ENCODE results near the gene SIM2.

The SIM2 gene

DNA sequence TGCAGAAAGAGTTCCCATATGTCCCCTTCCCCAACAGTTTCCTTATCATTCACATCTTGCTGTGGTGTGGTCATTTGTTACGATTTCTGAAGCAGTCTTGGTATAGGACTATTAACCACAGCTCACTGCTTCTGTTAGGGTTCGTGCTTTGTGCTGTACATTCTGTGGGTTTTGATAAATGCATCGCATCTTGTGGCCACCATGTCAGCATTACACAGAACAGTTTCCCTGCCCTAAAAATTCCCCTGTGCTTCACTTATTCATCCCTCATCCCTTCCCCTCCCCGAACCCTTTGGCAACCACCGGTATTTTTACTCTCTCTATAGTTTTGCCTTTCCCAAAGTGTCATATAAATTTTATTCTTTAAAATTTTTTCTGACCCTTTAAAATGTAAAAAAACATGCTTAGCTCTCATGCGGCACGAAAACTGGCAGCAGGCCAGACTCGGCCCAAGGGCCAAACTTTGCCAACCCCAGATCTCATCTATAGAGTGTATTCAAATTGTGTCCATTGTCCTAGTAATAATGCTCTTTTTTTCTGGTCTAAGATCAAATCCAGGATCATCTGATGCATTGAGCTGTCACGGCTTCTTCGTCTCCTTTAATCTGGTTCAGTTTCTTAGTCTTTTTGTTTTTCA is 78.2 kb downstream of the SIM2 start:
- ATAC-seq (ENCODE audit: insufficient read depth, low read depth) (no peak), DNase-seq (no peak)
- H3K79me2 ChIP-seq (ENCODE audit: insufficient read depth, low read length): no peaks in the 10 kb centered on the region
- H4K20me1 ChIP-seq (ENCODE audit: insufficient read depth, low read length): no peaks in the 10 kb centered on the region
- H3K9ac ChIP-seq (ENCODE audit: low read depth, low read length): no peak overlapping the region
- H3K27me3 ChIP-seq (ENCODE audit: insufficient read depth, low read length, poor library complexity): no peaks in the 10 kb centered on the region
- H3K9me3 ChIP-seq (ENCODE audit: insufficient read depth, low read length, severe bottlenecking): no peaks in the 10 kb centered on the region
- H3K36me3 ChIP-seq (ENCODE audit: insufficient read depth, low read length): no peaks in the 10 kb centered on the region
- no peak overlapping the region for H3K4me2 ChIP-seq (ENCODE audit: insufficient read depth, low read length)
- TF ChIP-seq EZH2 (IDR thresholded peaks at IDR 0.05; ENCODE audit: borderline replicate concordance, low read depth, low read length, severe bottlenecking): no peak
- TF ChIP-seq, protein P1, sequence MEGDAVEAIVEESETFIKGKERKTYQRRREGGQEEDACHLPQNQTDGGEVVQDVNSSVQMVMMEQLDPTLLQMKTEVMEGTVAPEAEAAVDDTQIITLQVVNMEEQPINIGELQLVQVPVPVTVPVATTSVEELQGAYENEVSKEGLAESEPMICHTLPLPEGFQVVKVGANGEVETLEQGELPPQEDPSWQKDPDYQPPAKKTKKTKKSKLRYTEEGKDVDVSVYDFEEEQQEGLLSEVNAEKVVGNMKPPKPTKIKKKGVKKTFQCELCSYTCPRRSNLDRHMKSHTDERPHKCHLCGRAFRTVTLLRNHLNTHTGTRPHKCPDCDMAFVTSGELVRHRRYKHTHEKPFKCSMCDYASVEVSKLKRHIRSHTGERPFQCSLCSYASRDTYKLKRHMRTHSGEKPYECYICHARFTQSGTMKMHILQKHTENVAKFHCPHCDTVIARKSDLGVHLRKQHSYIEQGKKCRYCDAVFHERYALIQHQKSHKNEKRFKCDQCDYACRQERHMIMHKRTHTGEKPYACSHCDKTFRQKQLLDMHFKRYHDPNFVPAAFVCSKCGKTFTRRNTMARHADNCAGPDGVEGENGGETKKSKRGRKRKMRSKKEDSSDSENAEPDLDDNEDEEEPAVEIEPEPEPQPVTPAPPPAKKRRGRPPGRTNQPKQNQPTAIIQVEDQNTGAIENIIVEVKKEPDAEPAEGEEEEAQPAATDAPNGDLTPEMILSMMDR (IDR thresholded peaks at IDR 0.05; ENCODE audit: borderline replicate concordance, extremely low read depth, low read length, poor library complexity, severe bottlenecking): no peak
- H3K4me3 ChIP-seq (ENCODE audit: low read depth in 1 of 2, low read length in 2 of 2): no peak overlapping the region
- no peak overlapping the region for H3K27ac ChIP-seq (ENCODE audit: low read length)
- H3K4me1 ChIP-seq (ENCODE audit: insufficient read depth, low read length): no peaks in the 10 kb centered on the region
- H2AFZ ChIP-seq (ENCODE audit: low read depth, low read length): no peak overlapping the region

DNA sequence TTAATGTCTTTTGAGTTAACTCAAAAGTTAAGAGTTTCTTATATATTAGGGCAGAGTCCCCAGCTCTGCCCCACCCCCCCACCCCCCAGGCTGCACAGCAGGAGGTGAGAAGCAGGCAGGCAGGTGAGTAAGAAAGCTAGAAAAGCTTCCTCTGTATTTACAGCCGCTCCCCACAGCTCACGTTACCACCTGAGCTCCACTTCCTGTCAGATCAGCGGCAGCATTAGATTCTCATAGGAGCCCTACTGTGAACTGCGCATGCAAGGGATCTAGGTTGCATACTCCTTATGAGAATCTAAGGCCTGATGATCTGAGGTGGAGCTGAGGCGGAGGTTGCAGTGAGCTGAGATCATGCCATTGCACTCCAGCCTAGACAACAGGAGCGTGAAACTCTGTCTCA is 81.9 kb downstream of the SIM2 start:
- Histone ChIP-seq H3K9me3 (ENCODE audit: insufficient read depth, low read length, severe bottlenecking) (no peaks in the 10 kb centered on the region), H3K36me3 (ENCODE audit: insufficient read depth, low read length) (no peaks in the 10 kb centered on the region), H3K4me2 (ENCODE audit: insufficient read depth, low read length) (no peak overlapping the region), H3K79me2 (ENCODE audit: insufficient read depth, low read length) (no peaks in the 10 kb centered on the region), H3K4me1 (ENCODE audit: insufficient read depth, low read length) (no peaks in the 10 kb centered on the region), H3K27ac (ENCODE audit: low read length) (no peak overlapping the region), H3K9ac (ENCODE audit: low read depth, low read length) (no peak overlapping the region), H2AFZ (ENCODE audit: low read depth, low read length) (no peak overlapping the region), H4K20me1 (ENCODE audit: insufficient read depth, low read length) (no peaks in the 10 kb centered on the region), H3K27me3 (ENCODE audit: insufficient read depth, low read length, poor library complexity) (no peaks in the 10 kb centered on the region), H3K4me3 (ENCODE audit: low read depth in 1 of 2, low read length in 2 of 2) (no peak overlapping the region)
- no peak for DNase-seq
- ATAC-seq (ENCODE audit: insufficient read depth, low read depth): peak; percentile 33; the same call in 1 of the 3 replicates
- no peak for TF ChIP-seq EZH2 (IDR thresholded peaks at IDR 0.05; ENCODE audit: borderline replicate concordance, low read depth, low read length, severe bottlenecking)
- TF ChIP-seq, protein P1 (IDR thresholded peaks at IDR 0.05; ENCODE audit: borderline replicate concordance, extremely low read depth, low read length, poor library complexity, severe bottlenecking): no peak

DNA sequence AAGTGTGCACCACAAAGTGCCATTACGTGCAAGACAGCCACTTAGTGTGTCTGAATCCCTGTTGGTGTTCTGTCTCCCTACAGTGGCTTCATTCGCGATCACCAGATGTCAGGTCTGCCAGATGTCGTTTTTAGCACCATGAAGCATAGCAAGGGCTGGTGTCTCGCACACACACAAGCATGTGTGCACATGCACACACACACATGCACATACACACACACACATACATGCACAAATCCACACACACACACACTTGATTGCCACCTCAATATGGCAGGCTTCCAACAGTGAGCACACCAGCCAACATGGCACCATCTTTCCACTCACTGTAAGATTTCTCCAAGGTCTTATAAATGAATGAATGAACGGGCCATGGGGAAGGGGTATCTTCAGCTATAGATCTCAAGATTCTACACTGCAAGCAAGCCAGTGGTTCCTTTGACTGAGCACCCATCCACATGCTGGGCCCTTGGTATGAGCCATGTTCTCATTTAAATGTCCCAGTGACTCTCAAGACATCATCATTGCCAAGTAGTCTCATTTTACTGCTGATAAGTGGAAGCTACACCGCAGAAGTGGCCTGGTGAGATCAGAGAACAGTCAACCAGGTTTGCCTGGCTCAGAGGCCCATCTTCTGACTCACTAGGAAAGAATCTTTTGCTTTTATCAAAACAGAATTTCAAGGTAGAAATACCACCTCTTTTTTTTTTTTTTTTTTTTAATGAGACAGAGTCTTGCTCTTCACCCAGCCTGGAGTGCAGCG is 84.9 kb downstream of the SIM2 start:
- H3K9ac ChIP-seq (ENCODE audit: low read depth, low read length): no peak overlapping the region
- no peaks in the 10 kb centered on the region for H3K36me3 ChIP-seq (ENCODE audit: insufficient read depth, low read length)
- H3K27ac ChIP-seq (ENCODE audit: low read length): no peak overlapping the region
- H3K9me3 ChIP-seq (ENCODE audit: insufficient read depth, low read length, severe bottlenecking): no peaks in the 10 kb centered on the region
- no peaks in the 10 kb centered on the region for H3K79me2 ChIP-seq (ENCODE audit: insufficient read depth, low read length)
- H3K4me2 ChIP-seq (ENCODE audit: insufficient read depth, low read length): no peak overlapping the region
- no peak for DNase-seq
- H3K4me1 ChIP-seq (ENCODE audit: insufficient read depth, low read length): no peaks in the 10 kb centered on the region
- no peak overlapping the region for H3K4me3 ChIP-seq (ENCODE audit: low read depth in 1 of 2, low read length in 2 of 2)
- no peak for ATAC-seq (ENCODE audit: insufficient read depth, low read depth)
- TF ChIP-seq, protein P1 (IDR thresholded peaks at IDR 0.05; ENCODE audit: borderline replicate concordance, extremely low read depth, low read length, poor library complexity, severe bottlenecking): no peak
- TF ChIP-seq EZH2 (IDR thresholded peaks at IDR 0.05; ENCODE audit: borderline replicate concordance, low read depth, low read length, severe bottlenecking): no peak
- no peak overlapping the region for H2AFZ ChIP-seq (ENCODE audit: low read depth, low read length)
- H4K20me1 ChIP-seq (ENCODE audit: insufficient read depth, low read length): peaks cover 4% of the 10 kb centered on the region; the same call in 1 of the 2 replicates
- no peaks in the 10 kb centered on the region for H3K27me3 ChIP-seq (ENCODE audit: insufficient read depth, low read length, poor library complexity)

All from DND-41 (cell line).